DND-41 (cell line): ENCODE data around the gene EXOC3L2.
A peak's percentile ranks its signal among the peaks of the same experiment; 100 is the strongest.

Source experiments
- EZH2 ChIP-seq: IDR thresholded peaks from 3 replicates; pipeline ENCODE4 v1.6.1; 2012; ENCODE audit warnings: borderline replicate concordance, low read depth, mild to moderate bottlenecking, moderate library complexity, low read length, inconsistent platforms; ENCODE audit not compliant: severe bottlenecking
- TF ChIP-seq, protein P1 (sequence below): IDR thresholded peaks from 2 replicates; pipeline ENCODE4 v1.5.1; 2012; ENCODE audit warnings: borderline replicate concordance, low read length, moderate library complexity, mild to moderate bottlenecking; ENCODE audit not compliant: poor library complexity, severe bottlenecking; ENCODE audit errors: extremely low read depth

DNA sequence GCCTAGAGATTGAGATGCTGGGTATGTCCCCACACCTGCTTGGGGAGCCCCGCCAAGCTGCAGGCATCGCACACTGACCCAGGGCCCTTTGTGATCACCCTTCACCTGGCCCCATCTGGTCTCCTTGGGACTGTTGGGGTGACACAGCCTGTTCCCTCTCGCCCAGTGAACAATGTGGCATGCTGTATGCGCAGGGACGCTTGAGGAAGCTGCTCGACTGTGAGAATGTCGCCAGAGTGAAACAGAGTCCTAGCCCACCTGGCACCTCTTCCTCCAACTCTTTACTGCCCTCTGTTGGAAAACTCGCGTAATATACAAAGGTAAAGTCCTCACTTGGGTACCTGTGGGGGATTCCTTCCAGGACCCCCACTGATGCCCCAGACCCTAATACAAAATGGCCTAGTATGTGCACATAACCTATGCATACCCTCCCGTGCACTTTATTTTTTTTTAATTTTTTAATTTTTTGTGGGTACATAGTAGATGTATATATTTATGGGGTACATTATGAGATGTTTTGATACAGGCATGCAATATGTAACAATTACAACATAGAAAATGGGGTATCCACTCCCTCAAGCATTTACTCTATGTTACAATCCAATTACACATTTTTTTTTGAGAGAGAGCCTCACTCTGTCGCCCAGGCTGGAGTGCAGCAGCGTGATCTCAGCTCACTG lies 57.6 kb downstream of the EXOC3L2 start:
- TF ChIP-seq, protein P1, sequence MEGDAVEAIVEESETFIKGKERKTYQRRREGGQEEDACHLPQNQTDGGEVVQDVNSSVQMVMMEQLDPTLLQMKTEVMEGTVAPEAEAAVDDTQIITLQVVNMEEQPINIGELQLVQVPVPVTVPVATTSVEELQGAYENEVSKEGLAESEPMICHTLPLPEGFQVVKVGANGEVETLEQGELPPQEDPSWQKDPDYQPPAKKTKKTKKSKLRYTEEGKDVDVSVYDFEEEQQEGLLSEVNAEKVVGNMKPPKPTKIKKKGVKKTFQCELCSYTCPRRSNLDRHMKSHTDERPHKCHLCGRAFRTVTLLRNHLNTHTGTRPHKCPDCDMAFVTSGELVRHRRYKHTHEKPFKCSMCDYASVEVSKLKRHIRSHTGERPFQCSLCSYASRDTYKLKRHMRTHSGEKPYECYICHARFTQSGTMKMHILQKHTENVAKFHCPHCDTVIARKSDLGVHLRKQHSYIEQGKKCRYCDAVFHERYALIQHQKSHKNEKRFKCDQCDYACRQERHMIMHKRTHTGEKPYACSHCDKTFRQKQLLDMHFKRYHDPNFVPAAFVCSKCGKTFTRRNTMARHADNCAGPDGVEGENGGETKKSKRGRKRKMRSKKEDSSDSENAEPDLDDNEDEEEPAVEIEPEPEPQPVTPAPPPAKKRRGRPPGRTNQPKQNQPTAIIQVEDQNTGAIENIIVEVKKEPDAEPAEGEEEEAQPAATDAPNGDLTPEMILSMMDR, result peak; percentile 72
- no peak for TF ChIP-seq EZH2
